Uterus (tissue), 2 donors: ENCODE measurements around the gene CWC27.

ENCODE experiments used
- CTCF ChIP-seq, 4 experiments: fragments of 200-600 bp in 2 of 4; fragments of 450-650 bp in 2 of 4; sonication (generic) in 2 of 4; IDR thresholded peaks; one replicate each; pipeline ENCODE4 v1.5.1; 2016 to 2019; ENCODE audit warnings: antibody characterized with exemption in 4 of 4, mild to moderate bottlenecking in 2 of 4, moderate library complexity in 1 of 4
- POLR2A ChIP-seq, 2 donors: fragments of 450-650 bp; IDR thresholded peaks; one replicate each; pipeline ENCODE4 v1.6.1; 2016; ENCODE audit warnings: antibody characterized with exemption in 2 of 2, mild to moderate bottlenecking in 1 of 2, moderate library complexity in 1 of 2

GRCh38 chr5:64963278-64963677 lies 194.5 kb downstream of the CWC27 start:
- TF ChIP-seq CTCF (IDR thresholded peaks at IDR 0.05) (no peak), POLR2A (IDR thresholded peaks at IDR 0.05) (no peak)
